Caco-2 (cell line): ENCODE data around the gene PRDM5. TPM values are rescaled to one million over a fixed set of nuclear protein-coding genes. Genes with fewer than 3 reads are reported as not detected.
"Not testable (repeated sequence)": the region's sequence is repeated elsewhere in the genome, so short reads cannot be mapped to it uniquely, and the experiment has no call there.

Experiments used
- BruUV-seq: library from RNA; stranded (reverse); fragments of 400-500 nt; replicated peaks from 2 replicates; lab custom pipeline; 2021; lab: Mats Ljungman, UMichigan
- CTCF ChIA-PET: fragments of 300-600 bp; sonication (Branson Sonifier 250); formaldehyde crosslinking; loops from one replicate; lab custom pipeline; 2022; ENCODE audit warnings: antibody characterized with exemption; lab: Charles Lee
- POLR2A ChIA-PET: fragments of 300-600 bp; sonication (Branson Sonifier 250); formaldehyde crosslinking; loops from one replicate; lab custom pipeline; 2022; ENCODE audit warnings: antibody characterized with exemption; lab: Charles Lee
- DNase-seq, 2 experiments: peaks; one replicate each; pipeline versions ENCODE4 v3.0.0 to v3.0.0-alpha.2; 2020 to 2022
- H3K27me3 ChIP-seq: replicated peaks from 2 replicates; pipeline ENCODE4 v1.6.0; 2011; ENCODE audit warnings: low read length; ENCODE audit not compliant: control insufficient read depth, insufficient read depth
- H3K36me3 ChIP-seq: 2 replicates; pipeline ENCODE4 v1.5.1; 2011; ENCODE audit warnings: low read length; ENCODE audit not compliant: control insufficient read depth, insufficient read depth
- H3K4me1 ChIP-seq: fragments of 250-450 bp; sonication (Bioruptor Pico); 2 replicates; pipeline ENCODE4 v1.5.1; 2020; ENCODE audit warnings: mild to moderate bottlenecking
- H3K4me3 ChIP-seq: 2 replicates; pipeline ENCODE4 v1.5.1; 2011; ENCODE audit warnings: low read depth, mild to moderate bottlenecking, control low read depth, low read length
- H3K9me3 ChIP-seq: fragments of 250-450 bp; sonication (Bioruptor Pico); 2 replicates; pipeline ENCODE4 v1.5.1; 2020; ENCODE audit warnings: mild to moderate bottlenecking, moderate library complexity
- H3K27ac Mint-ChIP-seq: one replicate; pipeline ENCODE4 v1.8.0; 2022; ENCODE audit warnings: mixed read lengths; ENCODE audit not compliant: unreplicated experiment
- H3K27me3 Mint-ChIP-seq: one replicate; pipeline ENCODE4 v1.8.0; 2022; ENCODE audit warnings: mixed read lengths; ENCODE audit not compliant: insufficient read depth, unreplicated experiment
- H3K36me3 Mint-ChIP-seq: one replicate; pipeline ENCODE4 v1.8.0; 2022; ENCODE audit warnings: mild to moderate bottlenecking, mixed read lengths; ENCODE audit not compliant: insufficient read depth, unreplicated experiment
- H3K4me1 Mint-ChIP-seq: one replicate; pipeline ENCODE4 v1.8.0; 2022; ENCODE audit warnings: low read depth, mixed read lengths; ENCODE audit not compliant: unreplicated experiment
- H3K4me3 Mint-ChIP-seq: one replicate; pipeline ENCODE4 v1.8.0; 2022; ENCODE audit warnings: mild to moderate bottlenecking, moderate library complexity, mixed read lengths; ENCODE audit not compliant: unreplicated experiment
- H3K9me3 Mint-ChIP-seq: one replicate; pipeline ENCODE4 v1.8.0; 2022; ENCODE audit warnings: mixed read lengths; ENCODE audit not compliant: unreplicated experiment
- intact Hi-C: fragments of 100-400 bp; cut with micrococcal nuclease; formaldehyde crosslinking; loops from one replicate; pipeline ENCODE4 v1.10.0; 2022; ENCODE audit not compliant: unreplicated experiment
- total RNA-seq: library from RNA; stranded (reverse); gene quantifications from 2 replicates; pipeline ENCODE4 v1.2.3, GENCODE V29; 2022
- TF ChIP-seq, protein P1 (sequence below), 2 experiments: fragments of 200-600 bp in 1 of 2; IDR thresholded peaks; 1 replicate in 1 of 2; 2 replicates in 1 of 2; pipeline versions ENCODE4 v1.5.1 to v1.8.0; 2011 to 2022; ENCODE audit warnings: antibody characterized with exemption in 1 of 2, control low read depth in 1 of 2, inconsistent platforms in 1 of 2, low read depth in 1 of 2, low read length in 1 of 2, mild to moderate bottlenecking in 1 of 2, moderate library complexity in 1 of 2; ENCODE audit not compliant: insufficient read depth in 1 of 2, severe bottlenecking in 1 of 2, unreplicated experiment in 1 of 2

Gene PRDM5
- total RNA-seq, 1 experiment from 2014 or later = 14.3 TPM

- DNase-seq = no peak
- Mint-ChIP-seq H3K27ac (no peak overlapping the region), H3K9me3 (no peaks in the 10 kb centered on the region), H3K27me3 (peaks cover 2% of the 10 kb centered on the region), H3K4me1 (peaks cover under 1% of the 10 kb centered on the region), H3K4me3 (no peak overlapping the region), H3K36me3 (no peaks in the 10 kb centered on the region)
- Histone ChIP-seq H3K36me3 (no peaks in the 10 kb centered on the region), H3K4me3 (no peak overlapping the region), H3K9me3 (no peaks in the 10 kb centered on the region), H3K27me3 (no peaks in the 10 kb centered on the region), H3K4me1 (peaks cover under 1% of the 10 kb centered on the region; the same call in 1 of the 2 replicates)
- ChIA-PET POLR2A (no interaction called here), CTCF (no interaction called here)
- intact Hi-C loops = no loop called here
- BruUV-seq = no TSS peak
- TF ChIP-seq, protein P1, sequence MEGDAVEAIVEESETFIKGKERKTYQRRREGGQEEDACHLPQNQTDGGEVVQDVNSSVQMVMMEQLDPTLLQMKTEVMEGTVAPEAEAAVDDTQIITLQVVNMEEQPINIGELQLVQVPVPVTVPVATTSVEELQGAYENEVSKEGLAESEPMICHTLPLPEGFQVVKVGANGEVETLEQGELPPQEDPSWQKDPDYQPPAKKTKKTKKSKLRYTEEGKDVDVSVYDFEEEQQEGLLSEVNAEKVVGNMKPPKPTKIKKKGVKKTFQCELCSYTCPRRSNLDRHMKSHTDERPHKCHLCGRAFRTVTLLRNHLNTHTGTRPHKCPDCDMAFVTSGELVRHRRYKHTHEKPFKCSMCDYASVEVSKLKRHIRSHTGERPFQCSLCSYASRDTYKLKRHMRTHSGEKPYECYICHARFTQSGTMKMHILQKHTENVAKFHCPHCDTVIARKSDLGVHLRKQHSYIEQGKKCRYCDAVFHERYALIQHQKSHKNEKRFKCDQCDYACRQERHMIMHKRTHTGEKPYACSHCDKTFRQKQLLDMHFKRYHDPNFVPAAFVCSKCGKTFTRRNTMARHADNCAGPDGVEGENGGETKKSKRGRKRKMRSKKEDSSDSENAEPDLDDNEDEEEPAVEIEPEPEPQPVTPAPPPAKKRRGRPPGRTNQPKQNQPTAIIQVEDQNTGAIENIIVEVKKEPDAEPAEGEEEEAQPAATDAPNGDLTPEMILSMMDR (IDR thresholded peaks at IDR 0.05; ENCODE audit: insufficient read depth in 1 of 2, low read depth in 1 of 2, low read length in 1 of 2, severe bottlenecking in 1 of 2, unreplicated experiment in 1 of 2) = no peak
Observed at GRCh38 chr4:120653804-120654573, 268.5 kb downstream of the PRDM5 start.

DNA sequence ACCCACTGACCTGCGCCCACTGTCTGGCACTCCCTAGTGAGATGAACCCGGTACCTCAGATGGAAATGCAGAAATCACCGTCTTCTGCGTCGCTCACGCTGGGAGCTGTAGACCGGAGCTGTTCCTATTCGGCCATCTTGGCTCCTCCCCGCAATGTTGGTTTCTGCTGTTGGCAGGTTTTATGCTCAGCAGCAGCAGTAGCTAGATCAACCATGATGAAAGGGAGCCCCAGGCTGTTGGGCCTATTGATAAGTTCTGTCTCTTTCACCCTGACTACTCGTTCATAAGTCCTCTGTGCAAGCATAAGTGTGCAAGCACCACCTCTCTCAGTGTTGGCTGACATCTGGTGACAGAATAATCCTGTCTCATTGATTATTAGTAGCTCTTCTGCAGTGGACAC is 274.2 kb downstream of the PRDM5 start:
- not testable (repeated sequence) for H3K4me1 Mint-ChIP-seq, H3K36me3 ChIP-seq, H3K27me3 ChIP-seq, H3K9me3 ChIP-seq, H3K4me1 ChIP-seq, H3K27me3 Mint-ChIP-seq, H3K9me3 Mint-ChIP-seq, BruUV-seq, H3K36me3 Mint-ChIP-seq
- H3K4me3 Mint-ChIP-seq = peak overlapping the region; percentile 79
- peak overlapping the region; percentile 80 for H3K27ac Mint-ChIP-seq
- DNase-seq = peak; percentile 43 to 55
- CTCF ChIA-PET = interaction anchor here (0.6 kb wide), 1 partner anchor 275 kb away, joined by 3 read pairs; no protein-coding TSS in a partner anchor
- POLR2A ChIA-PET = interaction anchor here (1.0 kb wide), 1 partner anchor 552 kb away, joined by 4 read pairs; no protein-coding TSS in a partner anchor
- H3K4me3 ChIP-seq = peak overlapping the region; percentile 36
- intact Hi-C loops = loop anchor here (2.0 kb wide), 1 partner anchor 44 kb away; no protein-coding TSS in a partner anchor

Other genes with a start within 250 kb of the PRDM5 start
- 3.4 and 3.7 TPM in 2 replicates for gene NDNF, start 149.8 kb upstream of the PRDM5 start, total RNA-seq
- gene TNIP3, start 241.6 kb upstream of the PRDM5 start, total RNA-seq = 0.43 TPM in 1 of 2 replicates, not detected in the other